HG02798 (cell line): ENCODE measurements around the gene ARSA.

Experiments
- ATAC-seq: cut with Tn5 transposase; IDR thresholded peaks from one replicate; pipeline ENCODE4 v1.9.1; 2021; ENCODE audit warnings: mild to moderate bottlenecking; ENCODE audit not compliant: unreplicated experiment, poor library complexity

Gene ARSA

DNA sequence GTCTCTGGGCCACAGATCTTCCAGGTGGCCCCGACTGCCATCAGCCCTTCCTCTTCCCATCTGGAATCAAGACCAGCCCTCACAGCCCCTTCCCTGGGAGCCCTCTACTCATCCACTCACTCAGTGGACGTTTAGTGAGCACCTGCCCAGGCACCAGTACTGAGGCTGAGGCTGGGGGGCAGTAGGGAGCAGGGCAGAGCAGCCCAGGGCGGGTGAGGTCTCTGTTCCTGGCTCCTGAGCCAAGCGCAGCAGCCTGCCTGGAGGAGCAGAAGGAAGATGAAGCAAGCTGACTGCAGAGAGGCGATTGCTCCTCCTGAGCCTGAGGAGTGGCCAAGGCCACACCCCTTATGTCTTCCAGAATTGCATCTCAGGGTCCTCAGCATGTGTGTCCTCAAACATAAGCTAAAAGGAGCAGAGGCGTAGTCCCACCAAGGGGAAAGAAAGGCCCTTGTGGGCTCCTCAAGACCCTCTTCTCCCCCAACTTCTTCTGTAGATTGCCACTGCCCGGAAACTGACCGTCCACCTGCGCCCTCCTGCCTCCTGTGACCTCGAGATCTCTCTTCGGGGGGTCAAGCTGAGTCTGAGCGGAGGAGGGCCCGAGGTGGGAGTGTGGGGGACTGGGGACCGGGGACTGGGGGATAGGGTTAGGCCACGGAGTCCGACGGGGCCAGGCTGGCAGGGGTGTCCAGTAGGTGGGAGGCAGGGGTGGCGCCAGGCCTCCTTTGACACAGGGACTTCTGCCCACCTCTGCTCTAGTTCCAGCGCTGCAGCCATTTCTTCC is 21.6 kb downstream of the ARSA start:
- ATAC-seq, result no peak

DNA sequence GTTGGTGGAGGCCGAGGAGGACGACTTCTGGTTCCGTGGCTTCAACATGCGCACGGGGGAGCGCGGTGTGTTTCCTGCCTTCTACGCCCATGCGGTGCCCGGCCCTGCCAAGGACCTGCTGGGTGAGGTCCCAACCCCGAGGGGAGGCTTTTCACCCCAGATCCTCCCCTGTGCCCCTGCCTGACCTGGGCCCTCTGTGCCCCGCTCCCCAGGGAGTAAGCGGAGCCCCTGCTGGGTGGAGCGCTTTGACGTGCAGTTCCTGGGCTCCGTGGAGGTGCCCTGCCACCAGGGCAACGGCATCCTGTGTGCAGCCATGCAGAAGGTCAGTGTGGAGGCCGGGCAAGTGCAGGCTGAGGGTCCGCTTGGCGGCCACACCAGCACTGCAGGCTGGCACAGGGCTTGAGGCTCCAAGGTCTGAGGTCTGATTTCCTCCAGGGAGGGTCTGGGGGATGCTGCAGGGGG is 22.3 kb downstream of the ARSA start:
- ATAC-seq, result no peak

DNA sequence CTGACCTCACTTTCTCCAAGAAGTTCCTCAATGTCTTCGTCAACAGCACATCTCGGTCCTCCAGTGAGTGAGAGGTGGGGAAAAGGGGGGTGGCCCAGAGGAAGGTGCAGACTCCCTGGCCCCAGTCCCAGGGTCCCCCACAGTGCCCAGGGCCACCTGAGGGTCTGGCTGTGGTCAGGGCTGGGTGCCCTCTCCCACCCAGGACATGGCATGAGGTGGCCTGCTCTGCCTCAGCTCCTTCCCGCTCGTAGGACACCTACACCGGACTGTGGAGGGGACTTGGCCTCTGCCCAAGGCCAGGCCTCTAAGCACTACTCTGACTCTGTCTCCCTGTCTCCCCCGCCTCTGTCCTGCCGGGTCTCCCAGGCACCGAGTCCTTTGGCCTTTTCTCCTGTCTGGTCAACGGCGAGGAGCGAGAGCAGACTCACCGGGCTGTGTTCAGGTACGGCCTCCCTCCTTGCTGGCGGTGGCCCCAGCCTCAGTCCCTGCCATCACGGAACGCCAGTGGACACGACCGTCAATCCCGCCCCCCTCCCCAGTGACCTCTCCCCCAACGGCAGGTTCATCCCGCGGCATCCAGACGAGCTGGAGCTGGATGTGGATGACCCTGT is 22.8 kb downstream of the ARSA start:
- no peak for ATAC-seq

DNA sequence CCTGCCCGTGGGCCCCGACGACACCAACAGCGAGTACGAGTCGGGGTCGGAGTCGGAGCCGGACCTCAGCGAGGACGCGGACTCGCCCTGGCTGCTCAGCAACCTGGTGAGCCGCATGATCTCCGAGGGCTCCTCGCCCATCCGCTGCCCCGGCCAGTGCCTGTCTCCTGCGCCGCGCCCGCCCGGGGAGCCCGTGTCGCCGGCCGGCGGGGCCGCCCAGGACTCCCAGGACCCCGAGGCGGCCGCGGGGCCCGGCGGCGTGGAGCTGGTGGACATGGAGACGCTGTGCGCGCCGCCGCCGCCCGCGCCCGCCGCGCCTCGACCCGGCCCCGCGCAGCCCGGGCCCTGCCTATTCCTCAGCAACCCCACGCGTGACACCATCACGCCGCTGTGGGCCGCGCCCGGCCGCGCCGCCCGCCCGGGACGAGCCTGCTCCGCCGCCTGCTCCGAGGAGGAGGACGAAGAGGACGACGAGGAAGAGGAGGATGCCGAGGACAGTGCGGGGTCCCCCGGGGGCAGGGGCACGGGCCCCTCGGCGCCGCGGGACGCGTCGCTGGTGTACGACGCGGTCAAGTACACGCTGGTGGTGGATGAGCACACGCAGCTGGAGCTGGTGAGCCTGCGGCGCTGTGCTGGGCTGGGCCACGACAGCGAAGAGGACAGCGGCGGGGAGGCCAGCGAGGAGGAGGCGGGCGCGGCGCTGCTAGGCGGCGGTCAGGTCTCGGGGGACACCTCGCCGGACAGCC is 23.5 kb downstream of the ARSA start:
- no peak for ATAC-seq

DNA sequence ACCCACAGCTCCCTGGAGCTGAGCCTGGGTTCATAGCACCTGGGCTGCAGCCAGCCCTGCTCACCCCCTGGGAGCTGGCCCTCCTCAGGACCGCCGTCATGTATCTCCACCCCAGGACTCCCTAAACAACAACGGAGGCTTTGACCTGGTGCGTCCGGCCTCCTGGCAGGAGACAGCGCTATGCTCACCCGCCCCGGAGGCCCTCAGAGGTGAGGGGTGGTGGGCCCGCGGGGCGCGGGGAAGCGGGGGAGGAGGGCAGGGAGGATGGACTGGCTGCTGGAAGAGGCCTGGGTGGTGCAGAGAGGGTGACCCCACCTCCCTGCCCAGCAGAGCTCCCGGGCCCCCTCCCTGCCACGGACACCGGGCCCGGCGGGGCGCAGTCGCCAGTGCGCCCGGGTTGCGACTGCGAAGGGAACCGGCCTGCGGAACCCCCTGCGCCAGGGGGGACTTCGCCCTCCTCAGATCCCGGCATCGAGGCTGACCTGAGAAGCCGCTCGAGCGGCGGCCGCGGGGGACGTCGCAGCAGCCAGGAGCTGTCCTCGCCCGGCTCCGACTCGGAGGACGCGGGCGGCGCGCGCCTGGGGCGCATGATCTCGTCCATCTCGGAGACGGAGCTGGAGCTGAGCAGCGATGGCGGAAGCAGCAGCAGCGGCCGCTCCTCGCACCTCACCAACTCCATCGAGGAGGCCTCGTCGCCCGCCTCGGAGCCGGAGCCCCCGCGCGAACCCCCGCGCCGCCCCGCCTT is 24.3 kb downstream of the ARSA start:
- no peak for ATAC-seq

DNA sequence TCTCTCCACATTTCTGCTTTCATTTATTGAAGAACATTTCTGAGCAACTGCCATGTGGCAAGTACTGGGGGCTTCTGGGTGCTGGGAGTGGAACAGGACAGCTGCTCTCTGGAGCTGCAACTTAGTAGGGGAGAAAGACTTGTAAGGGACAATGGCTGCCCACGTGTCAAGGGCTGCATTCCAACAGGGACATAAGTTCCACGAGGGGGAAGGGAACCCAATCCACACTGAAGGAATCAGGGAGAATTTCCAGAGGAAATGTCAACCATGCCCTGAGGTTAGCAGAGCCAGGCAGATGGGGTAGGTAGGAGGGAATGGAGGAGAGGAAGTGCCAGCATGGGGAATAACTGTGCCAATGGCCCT is 25.6 kb downstream of the ARSA start:
- ATAC-seq, result no peak

DNA sequence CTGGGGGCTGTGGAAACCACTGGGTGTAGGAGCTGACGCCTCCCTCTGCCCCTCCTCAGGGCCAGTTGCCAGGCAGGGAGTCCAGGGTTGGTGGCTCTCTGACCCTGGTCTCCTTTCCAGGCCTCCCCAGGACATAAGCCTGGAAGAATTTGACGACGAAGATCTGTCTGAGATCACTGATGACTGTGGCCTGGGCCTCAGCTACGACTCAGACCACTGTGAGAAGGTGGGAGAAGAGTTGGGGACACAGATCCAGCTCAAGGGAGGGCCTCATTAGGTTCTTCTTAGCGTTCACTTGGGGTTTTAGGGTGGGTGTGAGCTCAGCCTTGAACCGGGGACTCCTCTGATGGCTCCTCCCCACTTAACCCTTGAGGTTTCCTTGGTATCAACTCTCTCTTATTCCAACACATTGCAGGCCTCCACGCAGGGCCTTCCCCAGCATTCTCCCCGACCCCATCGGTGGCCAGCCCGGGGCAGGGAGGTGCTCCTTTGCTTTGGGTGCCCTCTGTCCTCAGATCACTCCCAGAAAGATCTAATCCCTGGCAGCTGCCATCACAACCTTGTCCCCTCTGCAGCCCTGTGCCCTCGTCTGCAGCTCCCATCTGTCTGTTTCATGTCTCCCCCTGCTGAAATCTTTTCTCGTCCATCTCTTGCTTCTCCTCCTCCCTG is 26.1 kb downstream of the ARSA start:
- ATAC-seq, result no peak

DNA sequence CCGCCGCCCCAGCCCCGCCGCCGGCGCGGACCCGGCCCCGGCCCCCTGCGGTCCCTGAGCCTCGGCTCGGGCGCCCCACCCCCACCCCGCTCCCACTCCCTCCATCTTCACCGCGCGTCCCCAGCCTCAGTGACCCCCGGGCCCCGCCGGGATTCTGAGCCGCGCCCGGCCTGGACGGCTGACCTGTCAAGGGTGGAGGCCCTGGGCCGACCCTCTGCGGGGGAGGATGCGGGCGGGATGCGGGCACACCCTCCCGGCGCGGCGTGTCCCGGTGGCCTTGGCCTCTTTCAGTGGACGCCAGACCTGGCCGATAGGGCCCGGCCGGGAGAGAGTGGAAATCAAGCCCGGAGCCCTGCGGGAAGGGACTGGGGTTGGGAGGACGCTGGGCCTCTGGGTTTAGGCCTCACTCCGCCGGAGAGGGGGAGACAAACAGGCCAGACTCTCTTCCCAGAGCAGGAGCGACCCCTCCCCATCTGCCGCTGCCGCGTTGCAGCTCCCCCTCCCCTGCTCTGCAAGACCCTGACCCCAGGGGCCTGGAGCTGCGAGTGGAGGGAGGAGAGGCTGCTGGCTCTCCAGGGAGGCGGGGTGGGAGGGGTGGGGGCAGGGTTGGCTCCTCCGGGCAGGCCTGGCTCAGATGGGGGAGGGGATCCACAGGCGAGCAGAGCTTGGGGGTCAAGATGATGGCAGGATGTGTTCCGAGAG is 26.8 kb downstream of the ARSA start:
- no peak for ATAC-seq

DNA sequence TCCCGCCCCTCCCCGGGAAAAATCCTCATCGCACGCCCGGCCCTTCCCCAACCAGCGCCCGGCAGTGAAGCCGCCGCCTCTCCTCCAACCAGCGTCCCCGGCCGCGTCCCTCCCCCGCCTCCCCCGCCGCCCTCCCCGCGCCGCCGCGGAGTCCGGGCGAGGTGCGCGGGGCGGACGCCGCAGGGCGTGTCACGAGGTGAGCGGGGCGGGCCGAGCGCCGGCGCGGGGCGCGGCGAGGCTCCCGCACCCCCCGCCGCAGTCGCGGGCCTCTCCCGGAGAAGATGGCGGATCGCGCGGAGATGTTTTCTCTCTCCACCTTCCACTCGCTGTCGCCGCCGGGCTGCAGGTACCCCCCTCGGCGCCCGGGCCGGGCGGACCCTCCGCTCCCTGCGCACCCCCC is 27.4 kb downstream of the ARSA start, which contains the start of gene MAPK8IP2:
Gene MAPK8IP2, plus strand, starts transcription at position 256 of the 400 bp plus-strand sequence. Its CDS starts 26 bp downstream, at position 282.
- no peak for ATAC-seq

DNA sequence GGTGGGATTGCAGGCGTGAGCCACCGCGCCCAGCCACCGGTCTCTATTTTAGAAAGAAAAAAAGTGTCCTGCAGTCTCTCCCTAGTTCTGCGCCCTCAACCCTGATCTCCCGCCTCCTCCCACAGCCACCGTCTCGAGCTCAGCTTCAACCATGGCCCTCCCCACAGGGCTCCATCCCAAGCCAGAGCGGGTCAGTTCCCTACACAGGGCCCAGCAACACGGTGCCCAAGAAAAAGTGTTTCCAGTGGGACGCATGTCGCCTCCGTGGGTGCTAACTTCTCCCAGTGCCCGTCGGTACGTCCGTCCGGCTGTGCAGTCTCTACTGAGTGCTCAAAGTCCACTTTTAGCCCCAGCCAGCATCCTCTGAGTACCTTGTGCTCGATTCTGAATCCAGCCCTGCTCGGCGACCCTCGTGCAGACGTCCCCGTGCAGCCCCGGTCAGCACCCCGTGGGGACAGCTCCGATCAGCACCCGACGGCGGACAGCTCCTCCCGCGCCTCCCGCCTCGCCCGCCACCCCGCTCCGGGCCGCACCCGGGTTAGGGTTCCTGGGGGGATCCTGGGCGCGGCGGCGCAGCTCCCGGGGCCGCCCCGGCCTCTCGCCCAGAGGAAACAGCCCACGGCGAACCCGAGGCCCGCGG is 28.0 kb downstream of the ARSA start:
- no peak for ATAC-seq

DNA sequence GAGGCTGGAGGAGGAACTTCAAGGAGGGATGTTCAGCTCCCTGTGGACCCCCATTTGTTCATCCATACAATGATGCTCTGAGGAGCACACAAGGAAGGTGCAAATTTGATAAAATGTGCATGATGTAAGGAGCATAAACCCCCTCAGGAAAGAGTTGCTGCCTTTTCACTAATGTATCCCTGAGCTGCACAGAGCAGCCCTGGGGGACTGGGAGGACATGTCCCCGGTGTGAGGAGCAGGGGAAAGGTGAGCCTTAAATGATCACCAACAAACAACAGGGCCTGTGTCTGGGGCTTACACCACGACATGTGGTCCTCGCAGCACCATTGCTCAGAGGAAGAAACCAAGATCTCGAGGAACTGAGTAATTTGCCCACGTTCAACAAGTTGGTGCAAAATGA is 30.9 kb downstream of the ARSA start:
- no peak for ATAC-seq

DNA sequence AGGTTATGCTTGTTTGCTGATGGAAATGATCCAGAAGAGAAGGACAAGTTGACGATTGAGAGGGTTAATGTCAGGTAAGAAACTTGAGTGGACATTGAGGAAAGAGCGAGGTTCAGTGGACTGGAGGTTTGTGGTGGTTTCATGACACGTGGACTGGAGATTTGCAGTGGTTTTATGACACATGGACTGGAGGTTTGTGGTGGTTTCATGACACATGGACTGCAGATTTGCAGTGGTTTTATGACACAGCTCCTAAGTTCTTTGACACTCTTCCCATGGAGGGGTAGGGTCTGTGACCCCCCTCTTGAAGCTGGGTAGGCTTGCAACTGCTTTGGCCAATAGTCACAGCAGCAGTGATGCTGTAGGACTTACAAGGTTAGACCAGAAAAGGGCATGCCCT is 32.8 kb downstream of the ARSA start:
- no peak for ATAC-seq

DNA sequence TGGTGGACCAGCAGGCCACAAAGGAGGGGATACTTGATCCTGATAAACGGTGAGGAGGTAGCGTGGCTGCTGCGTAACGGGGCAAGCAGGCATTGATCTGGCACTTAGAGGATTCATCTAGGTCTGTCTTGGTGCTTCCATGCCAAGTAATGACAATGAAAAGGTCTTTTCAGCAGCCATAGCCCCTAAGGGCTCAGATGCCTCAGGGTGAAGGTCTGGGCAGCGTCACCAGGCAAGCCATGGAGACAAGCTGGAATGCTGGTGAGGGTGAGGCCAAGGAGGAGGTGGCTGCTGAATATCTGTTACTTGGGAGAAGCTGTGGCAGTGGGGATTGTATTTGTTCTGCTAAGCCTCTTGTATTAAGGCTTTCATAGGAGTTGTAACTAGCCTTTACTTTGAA is 40.5 kb downstream of the ARSA start:
- ATAC-seq, result no peak

DNA sequence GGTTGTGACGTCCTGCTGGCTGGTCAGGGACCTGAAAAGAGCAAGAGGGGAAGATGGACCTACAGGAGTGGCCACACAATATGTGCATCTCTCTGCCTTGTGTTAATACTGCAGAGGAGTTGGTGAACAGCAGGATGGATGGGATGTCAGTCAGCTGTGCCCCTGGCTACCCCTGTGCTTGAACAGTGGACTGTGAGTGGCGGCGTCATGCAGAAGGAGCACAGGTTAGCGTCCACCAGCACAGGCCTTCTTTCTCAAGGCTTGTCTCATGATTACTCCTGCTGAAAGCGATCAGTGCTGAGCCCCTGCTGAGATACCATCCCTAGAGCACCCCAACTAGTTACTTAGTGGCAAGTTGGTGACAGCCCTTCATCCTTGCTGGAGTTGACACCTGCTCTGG is 41.5 kb downstream of the ARSA start:
- no peak for ATAC-seq

DNA sequence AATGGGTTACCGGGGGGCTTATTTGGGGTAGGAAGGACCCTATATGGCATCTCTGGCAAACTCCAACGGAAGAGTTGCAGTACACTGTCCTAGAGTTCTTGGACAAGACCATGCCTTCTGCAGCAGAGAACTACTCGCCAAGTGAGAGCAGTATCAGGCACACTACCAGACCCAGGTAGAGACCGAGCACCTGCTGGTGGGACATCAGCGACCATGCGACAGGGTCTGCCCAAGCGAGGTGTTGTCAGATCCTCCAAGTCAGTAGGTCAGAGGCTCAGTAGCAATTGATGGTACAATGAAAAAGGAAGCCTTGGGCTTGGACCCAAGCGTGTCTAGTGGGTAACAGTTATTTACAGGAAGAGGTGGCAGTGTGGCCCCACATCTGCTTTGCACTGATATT is 42.2 kb downstream of the ARSA start:
- no peak for ATAC-seq

DNA sequence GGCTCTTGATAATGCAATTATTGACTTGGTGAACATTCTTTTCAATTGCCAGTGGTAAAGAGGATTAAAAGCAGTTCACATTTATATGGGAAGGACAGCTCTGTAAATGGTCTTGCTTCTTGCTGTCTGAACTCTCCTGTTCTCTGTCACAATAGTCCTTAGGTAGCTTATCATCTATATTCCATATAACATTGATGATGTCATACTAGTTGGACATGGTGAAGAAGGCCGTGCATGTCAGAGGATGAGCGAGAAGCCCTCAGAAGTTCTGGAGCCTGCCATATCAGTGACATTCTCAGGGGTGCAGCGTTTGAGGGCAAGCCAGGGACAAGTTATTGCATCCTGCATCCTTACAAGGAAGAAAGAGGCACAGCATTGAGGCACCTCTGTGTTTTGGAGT is 42.7 kb downstream of the ARSA start:
- ATAC-seq, result no peak

DNA sequence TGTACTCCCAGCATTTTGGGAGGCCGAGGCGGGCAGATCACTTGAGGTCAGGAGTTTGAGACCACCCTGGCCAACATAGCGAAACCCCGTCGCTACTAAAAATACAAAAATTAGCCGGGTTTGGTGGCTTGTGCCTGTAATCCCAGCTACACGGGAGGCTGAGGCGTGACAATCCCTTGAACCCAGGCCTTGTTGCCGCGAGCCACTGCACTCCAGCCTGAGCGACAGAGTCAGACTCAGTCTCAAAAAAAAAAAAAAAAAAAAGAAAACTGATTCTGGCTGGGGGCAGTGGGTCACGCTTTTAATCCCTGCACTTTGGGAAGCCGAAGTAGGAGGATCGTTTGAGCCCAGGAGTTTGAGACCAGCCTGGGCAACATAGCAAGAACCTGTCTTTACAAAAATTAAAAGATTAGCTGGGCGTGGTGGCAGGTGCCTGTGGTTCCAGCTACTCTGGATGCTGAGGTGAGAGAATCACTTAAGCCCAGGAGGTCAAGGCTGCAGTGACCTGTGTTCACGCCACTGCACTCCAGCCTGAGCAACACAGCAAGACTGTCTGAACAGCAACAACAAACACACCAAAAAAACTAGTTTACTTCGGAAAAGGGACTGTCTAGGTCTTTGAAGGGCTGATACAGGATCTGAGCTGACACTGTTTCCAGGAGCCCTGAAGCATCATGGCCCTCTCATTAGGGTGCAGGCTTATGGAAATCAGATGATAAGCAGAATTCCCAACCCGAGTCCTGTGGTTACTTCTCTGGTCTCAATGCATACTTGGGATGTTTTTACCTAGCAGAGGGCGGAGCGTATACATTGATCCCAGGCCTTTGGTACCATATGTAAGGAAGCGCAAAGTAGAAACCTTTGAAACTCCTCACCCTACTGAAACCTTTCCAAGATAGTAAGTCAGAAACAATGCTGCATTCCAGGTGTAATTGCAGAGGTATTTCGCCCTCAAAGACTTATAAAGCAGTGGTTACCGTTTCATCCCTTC is 43.6 kb downstream of the ARSA start:
- ATAC-seq, result no peak

DNA sequence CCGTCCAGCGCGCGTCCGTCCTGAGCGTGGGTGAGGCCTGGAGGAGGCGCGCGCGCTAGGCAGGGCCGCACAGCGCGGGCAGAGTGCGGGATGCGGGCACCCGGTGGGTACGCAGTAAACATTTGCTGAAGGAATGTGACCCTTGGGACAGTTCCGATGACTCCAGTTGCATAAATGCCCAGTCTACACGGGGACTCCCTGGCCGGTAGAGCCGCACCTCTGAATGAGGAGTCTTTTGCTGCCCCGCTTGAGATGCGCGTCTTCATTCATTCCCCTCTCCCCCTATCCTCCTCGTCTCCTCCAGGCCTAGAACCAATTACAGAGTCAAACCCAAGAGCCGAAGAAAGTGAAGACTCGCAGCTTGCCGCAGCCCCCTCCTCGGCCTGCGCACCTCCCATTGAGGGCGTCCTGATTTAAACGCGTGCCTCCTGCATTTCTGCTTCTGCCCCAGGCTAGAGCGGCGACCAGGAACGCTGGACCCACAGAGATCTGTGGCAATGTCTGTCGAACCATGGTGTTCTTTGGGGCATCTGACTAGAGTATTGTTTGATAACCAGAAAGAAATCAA is 44.6 kb downstream of the ARSA start:
- ATAC-seq, result no peak
